ENCODE results near the gene ZNF770.

ZNF770 gene

GRCh38 chr15:34988027-34988902, at the start of gene ZNF770:
TSS of gene ZNF770 (minus strand) at chr15:34988287. CDS start at chr15:34983434, 4,853 bp downstream.
- DNase-seq: peak; percentile 81

- no peak for DNase-seq
Measured at GRCh38 chr15:35028235-35028984, 40.3 kb upstream of the ZNF770 start.

- DNase-seq: no peak
Measured at GRCh38 chr15:35023804-35024203, 35.7 kb upstream of the ZNF770 start.

GRCh38 chr15:35020974-35021373, 32.9 kb upstream of the ZNF770 start:
- DNase-seq: no peak

GRCh38 chr15:35019404-35020327, 31.6 kb upstream of the ZNF770 start:
- no peak for DNase-seq

- DNase-seq: no peak
Measured at GRCh38 chr15:35014241-35014640, 26.2 kb upstream of the ZNF770 start.

- DNase-seq: no peak
Measured at GRCh38 chr15:35013370-35013769, 25.3 kb upstream of the ZNF770 start.

- DNase-seq: no peak
Measured at GRCh38 chr15:35007397-35007796, 19.3 kb upstream of the ZNF770 start.

- no peak for DNase-seq
Measured at GRCh38 chr15:35005933-35006332, 17.8 kb upstream of the ZNF770 start.

- no peak for DNase-seq
Measured at GRCh38 chr15:35003928-35004327, 15.8 kb upstream of the ZNF770 start.

GRCh38 chr15:35000511-35000910, 12.4 kb upstream of the ZNF770 start:
- DNase-seq: no peak

- no peak for DNase-seq
Measured at GRCh38 chr15:34999906-35000305, 11.8 kb upstream of the ZNF770 start.

- no peak for DNase-seq
Measured at GRCh38 chr15:34994925-34995324, 6.8 kb upstream of the ZNF770 start.

- DNase-seq: peak; percentile 32
Measured at GRCh38 chr15:34993877-34994276, 5.8 kb upstream of the ZNF770 start.

- DNase-seq: no peak
Measured at GRCh38 chr15:34993412-34993811, 5.3 kb upstream of the ZNF770 start.

- DNase-seq: no peak
Measured at GRCh38 chr15:34987609-34988026, 469 bp downstream of the ZNF770 start.

- no peak for DNase-seq
Measured at GRCh38 chr15:34986771-34987480, 1.2 kb downstream of the ZNF770 start.

GRCh38 chr15:34986326-34986725, 1.8 kb downstream of the ZNF770 start:
- no peak for DNase-seq

GRCh38 chr15:34984889-34985630, 3.0 kb downstream of the ZNF770 start:
- no peak for DNase-seq

- no peak for DNase-seq
Measured at GRCh38 chr15:34976743-34977142, 11.3 kb downstream of the ZNF770 start.

GRCh38 chr15:34976073-34976472, 12.0 kb downstream of the ZNF770 start:
- no peak for DNase-seq

- DNase-seq: no peak
Measured at GRCh38 chr15:34973512-34973911, 14.6 kb downstream of the ZNF770 start.
